KOPT-K1 (cell line): ENCODE data around the gene RTP4.

ENCODE experiments used
- H3K27ac ChIP-seq: fragments of 200-600 bp; sonication (generic); 2 replicates; pipeline ENCODE4 v1.5.1; 2016; ENCODE audit warnings: antibody characterized with exemption, mild to moderate bottlenecking, low read depth, low read length; ENCODE audit not compliant: poor library complexity, severe bottlenecking
- H3K36me3 ChIP-seq: fragments of 200-600 bp; sonication (generic); 2 replicates; pipeline ENCODE4 v1.5.1; 2017; ENCODE audit warnings: antibody characterized with exemption, mild to moderate bottlenecking, low read length, moderate library complexity; ENCODE audit not compliant: insufficient read depth
- H3K9me3 ChIP-seq: fragments of 200-600 bp; sonication (generic); 2 replicates; pipeline ENCODE4 v1.5.1; 2017; ENCODE audit warnings: antibody characterized with exemption, low read length, mild to moderate bottlenecking; ENCODE audit not compliant: insufficient read depth, poor library complexity, severe bottlenecking

The RTP4 gene

DNA sequence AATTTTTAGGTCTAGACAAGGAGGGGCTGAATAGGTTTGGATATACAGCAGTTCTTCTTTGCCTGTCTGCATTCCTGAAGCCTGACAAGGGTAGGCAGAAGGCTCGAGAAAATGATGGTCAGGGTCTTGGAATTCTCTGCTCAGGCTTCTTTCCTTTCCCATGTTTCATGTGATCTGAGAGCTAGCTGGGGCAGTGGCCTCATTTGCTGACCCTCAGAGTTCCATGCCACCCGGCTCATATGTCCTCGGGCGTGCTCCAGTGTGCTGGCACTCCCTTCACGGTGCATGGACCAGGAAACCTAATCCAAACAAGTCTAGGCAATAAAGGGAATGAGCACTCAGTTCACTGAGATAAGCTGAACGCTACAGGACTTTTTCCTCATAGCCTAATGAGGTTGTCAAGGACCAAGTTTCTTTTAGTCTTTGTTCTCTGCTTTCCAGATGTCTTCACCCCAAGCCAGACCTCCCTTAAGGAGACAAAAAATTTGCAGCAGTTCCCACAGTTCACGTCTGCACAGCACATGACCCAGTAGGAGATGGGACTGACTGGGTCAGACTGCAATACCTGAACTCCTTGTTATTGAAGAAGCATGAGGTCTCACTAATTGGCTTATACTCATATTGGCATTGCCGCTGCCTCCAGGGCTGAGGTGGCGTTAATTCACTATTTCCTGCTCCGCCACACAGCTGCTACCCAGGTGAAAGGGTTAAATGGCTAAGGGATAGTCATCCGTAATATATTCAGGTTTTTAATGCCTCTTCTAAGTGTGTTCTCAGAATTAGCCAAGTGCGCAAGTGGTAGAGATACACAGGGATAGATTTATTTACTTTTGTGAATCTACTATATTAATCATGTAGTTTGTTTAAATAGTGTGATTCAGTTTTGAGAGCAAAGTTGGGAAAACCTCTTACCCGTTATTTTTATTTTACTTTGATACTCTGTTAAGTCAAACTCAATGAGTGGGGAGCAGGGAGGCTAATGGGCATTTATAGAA, 15.3 kb upstream of the RTP4 start:
- H3K36me3 ChIP-seq, result no peaks in the 10 kb centered on the region
- no peak overlapping the region for H3K27ac ChIP-seq
- peaks cover 8% of the 10 kb centered on the region for H3K9me3 ChIP-seq

GRCh38 chr3:187358068-187358467, 10.1 kb upstream of the RTP4 start:
- Histone ChIP-seq H3K9me3 (peaks cover 1% of the 10 kb centered on the region), H3K36me3 (no peaks in the 10 kb centered on the region)

GRCh38 chr3:187359798-187360486, 8.2 kb upstream of the RTP4 start:
- no peak overlapping the region for H3K27ac ChIP-seq

More at GRCh38 chr3:187358068-187358467, 10.1 kb upstream of the RTP4 start:
- H3K27ac ChIP-seq, result no peak overlapping the region

DNA sequence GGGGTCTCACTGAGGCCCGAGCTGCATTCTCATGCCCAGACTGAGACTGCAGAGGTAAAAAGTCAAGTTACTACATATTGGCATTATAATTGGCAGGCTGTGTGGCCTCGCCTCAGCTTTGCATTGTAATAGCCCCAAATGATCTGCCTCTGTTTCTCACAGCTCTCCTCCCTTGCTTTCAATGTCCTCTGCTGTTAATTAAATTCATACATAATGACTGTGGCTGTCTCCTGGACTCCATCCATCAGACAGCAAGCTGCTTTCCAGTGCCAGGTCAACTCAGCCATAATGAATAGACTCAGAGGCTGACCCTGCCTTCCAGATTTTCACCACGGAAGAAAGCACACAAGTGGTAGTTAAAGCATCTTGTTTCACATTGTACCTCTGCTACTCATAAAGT, 7.6 kb upstream of the RTP4 start:
- H3K9me3 ChIP-seq, result no peaks in the 10 kb centered on the region
- H3K36me3 ChIP-seq, result no peaks in the 10 kb centered on the region
- no peak overlapping the region for H3K27ac ChIP-seq

More at GRCh38 chr3:187359798-187360486, 8.2 kb upstream of the RTP4 start:
- Histone ChIP-seq H3K9me3 (no peaks in the 10 kb centered on the region), H3K36me3 (no peaks in the 10 kb centered on the region)

- Histone ChIP-seq H3K27ac (no peak overlapping the region), H3K9me3 (no peaks in the 10 kb centered on the region), H3K36me3 (no peaks in the 10 kb centered on the region)
These were observed 6.3 kb upstream of the RTP4 start for GRCh38 chr3:187361835-187362234.

DNA sequence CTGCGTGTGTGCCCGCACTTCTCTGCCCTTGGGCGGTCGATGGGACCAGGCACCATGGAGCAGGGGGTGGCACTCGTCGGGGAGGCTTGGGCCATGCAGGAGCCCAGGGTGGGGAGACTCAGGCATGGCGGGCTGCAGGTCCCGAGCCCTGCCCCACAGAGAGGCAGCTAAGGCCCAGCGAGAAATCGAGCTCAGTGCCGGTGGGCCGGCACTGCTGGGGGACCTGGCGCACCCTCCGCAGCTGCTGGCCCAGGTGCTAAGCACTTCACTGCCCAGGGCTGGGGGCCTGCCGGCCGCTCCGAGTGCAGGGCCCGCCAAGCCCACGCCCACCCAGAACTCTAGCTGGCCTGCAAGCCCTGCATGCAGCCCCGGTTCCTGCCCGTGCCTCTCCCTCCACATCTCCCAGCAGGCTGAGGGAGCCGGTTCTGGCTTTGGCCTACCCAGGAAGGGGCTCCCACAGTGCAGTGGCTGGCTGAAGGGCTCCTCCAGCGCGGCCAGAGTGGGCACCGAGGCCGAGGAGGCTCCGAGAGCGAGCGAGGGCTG, 553 bp upstream of the RTP4 start:
- Histone ChIP-seq H3K9me3 (no peaks in the 10 kb centered on the region), H3K27ac (peak overlapping the region; percentile 94), H3K36me3 (peaks cover 25% of the 10 kb centered on the region)

DNA sequence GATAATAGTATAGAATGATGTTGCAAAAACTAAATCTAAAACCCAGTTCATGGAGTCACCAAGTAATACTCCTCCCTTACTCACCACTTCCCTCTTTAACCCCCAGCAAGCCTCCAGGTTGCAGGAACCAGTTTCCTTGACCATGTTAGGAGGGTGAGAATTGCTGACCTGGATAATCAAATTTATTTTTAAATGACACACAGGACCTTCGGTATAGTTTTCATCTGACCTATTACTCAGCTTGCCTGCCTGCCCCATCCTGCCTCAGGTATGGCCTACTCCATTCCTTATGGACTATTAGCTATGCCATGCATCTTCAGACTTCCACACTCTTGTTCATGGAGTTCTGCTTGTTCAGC, 883 bp downstream of the RTP4 start:
- H3K9me3 ChIP-seq, result no peaks in the 10 kb centered on the region
- H3K27ac ChIP-seq, result peak overlapping the region; percentile 94
- peaks cover 26% of the 10 kb centered on the region for H3K36me3 ChIP-seq

DNA sequence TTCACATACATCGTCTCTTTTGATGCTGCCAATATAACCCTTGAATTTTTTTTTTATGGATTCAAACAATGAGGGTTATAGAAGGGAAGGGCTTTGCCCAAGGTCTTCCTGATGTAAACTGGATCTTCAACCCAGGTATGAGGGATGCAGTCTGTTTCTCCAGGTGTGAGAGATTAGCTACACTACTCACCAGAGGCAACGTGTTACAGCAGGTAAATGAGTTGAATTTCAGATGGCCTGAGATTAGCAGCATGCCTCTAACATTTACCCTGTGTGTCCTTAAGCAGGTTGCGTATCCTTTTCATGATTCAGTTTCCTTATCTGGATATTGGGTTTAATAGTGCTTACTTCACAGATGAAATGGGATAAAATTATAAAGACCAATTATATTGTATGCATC, 1.9 kb downstream of the RTP4 start:
- Histone ChIP-seq H3K27ac (no peak overlapping the region), H3K36me3 (peaks cover 26% of the 10 kb centered on the region), H3K9me3 (no peaks in the 10 kb centered on the region)

DNA sequence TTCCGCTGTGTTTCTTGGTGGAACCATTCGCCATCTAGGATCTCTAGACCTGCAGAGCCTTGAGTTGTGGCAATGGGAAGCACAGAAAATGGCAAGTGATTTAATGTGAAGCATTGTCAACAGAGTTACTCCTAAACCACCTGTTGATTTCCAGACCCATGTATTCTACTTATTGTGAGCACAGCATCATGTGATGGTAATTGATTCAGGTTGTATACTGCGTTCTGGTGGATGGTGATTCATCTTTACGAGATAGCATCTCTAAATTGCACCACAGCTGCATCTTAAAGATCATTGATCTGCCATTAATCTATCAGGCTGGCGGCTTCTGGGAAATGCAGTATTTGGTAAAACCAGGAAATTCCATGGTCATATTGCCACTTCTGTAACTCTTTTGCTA, 7.4 kb downstream of the RTP4 start:
- H3K27ac ChIP-seq, result no peak overlapping the region
- H3K9me3 ChIP-seq, result no peaks in the 10 kb centered on the region
- H3K36me3 ChIP-seq, result peaks cover 21% of the 10 kb centered on the region

GRCh38 chr3:187377842-187378241, 9.7 kb downstream of the RTP4 start:
- no peak overlapping the region for H3K27ac ChIP-seq
- H3K36me3 ChIP-seq, result no peaks in the 10 kb centered on the region
- H3K9me3 ChIP-seq, result no peaks in the 10 kb centered on the region

DNA sequence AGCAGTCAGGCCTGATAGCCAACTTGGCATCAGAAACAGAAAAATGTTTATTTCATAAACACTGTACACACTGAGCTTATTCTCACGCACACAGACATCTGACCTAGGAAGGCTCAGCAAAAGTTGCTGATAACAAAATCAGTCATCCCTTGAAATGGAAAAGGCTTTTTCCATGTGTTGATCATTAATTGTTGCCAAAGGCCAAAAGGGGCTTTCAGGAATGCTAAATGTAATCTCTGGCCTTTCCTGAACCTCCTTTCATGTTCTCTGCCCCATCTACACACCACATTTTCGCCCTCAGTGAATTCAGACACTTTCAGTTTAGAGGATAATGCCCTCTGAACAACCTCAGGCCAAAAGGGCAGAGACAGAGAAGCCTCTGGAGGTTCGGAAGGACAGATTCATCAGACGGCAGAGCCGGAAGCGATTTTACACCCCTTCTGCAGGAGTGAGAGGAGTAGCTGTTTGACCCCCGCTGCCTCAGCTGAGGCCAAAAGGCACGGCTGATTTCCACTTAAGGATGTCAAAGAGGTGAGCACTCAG, 14.5 kb downstream of the RTP4 start:
- H3K9me3 ChIP-seq, result no peaks in the 10 kb centered on the region

DNA sequence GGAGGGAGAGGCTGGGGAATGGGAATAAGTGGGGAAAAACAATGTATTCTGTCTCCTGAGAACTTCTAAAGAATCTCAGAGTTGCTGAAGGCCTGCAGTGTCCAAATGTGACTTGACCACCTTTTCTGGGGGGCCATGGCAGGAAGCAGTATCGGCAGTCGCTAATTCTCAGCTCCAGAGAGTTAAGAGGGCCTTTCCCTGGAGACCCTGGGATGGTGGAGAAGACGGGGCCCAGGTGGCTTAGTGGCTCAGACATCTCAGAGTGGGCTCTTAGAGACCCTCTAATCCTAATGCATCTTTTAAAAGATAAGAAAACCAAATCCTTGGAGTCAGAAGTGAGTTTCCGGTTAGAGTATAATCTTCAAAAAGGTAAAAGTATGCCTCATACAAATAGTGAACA, 15.1 kb downstream of the RTP4 start:
- H3K27ac ChIP-seq, result no peak overlapping the region
- no peaks in the 10 kb centered on the region for H3K9me3 ChIP-seq
- no peaks in the 10 kb centered on the region for H3K36me3 ChIP-seq

More for the DNA sequence above, 14.5 kb downstream of the RTP4 start:
- Histone ChIP-seq H3K27ac (no peak overlapping the region), H3K36me3 (no peaks in the 10 kb centered on the region)

DNA sequence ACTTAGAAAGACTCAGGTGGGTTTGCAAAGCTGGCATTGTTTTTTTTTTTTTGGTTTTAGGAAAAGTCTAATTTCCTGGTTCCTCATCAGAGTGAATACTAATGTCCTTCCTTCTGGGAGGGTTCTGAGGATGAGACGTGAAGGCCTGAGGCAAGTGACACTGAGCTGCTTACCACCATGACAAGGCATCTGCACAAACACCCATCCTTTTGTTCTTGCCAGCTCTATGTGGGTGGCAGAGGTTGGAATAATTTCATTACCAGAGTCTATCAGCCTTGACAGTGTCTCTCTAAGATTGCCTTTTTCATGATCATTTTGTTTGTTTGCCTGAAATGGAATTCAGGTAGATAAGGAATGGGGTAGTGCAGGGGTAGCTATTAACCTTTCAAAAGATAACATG, 17.1 kb downstream of the RTP4 start:
- H3K27ac ChIP-seq, result no peak overlapping the region
- no peaks in the 10 kb centered on the region for H3K9me3 ChIP-seq
- no peaks in the 10 kb centered on the region for H3K36me3 ChIP-seq

DNA sequence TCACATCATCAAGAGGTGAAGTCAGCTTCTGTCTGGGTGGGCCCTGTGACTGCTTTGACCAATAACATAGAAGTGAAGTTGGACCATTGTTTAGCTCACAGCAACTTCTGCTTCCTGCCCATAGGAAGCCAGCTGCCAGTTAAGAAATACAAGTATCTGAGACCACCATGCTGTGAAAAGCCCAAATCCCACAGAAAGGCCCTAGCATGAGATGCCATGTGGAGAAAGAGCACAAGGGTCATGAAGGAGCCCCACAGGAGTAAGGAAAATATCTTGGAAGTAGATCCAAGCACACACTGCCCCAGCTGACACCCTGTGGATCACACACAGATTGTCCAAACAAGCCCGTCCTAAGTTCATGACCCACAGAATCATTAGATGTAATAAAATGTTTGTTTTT, 28.5 kb downstream of the RTP4 start:
- H3K36me3 ChIP-seq, result no peaks in the 10 kb centered on the region
- H3K27ac ChIP-seq, result no peak overlapping the region

GRCh38 chr3:187398955-187399354, 30.8 kb downstream of the RTP4 start:
- H3K36me3 ChIP-seq, result no peaks in the 10 kb centered on the region
- H3K9me3 ChIP-seq, result no peaks in the 10 kb centered on the region
- no peak overlapping the region for H3K27ac ChIP-seq

More for the DNA sequence above, 28.5 kb downstream of the RTP4 start:
- no peaks in the 10 kb centered on the region for H3K9me3 ChIP-seq
